B cell (primary cell): ENCODE data around the gene STK11. TPM values are rescaled to one million over a fixed set of nuclear protein-coding genes. Genes with fewer than 3 reads are reported as not detected.

ENCODE experiments used
- ATAC-seq: fragments of 200-7000 bp; cut with Tn5 transposase; one replicate; pipeline ENCODE4 v1.10.0; 2021; ENCODE audit warnings: low read depth, mild to moderate bottlenecking, moderate number of reproducible peaks, moderate library complexity
- CTCF ChIA-PET: fragments of 350-600 bp; sonication (Branson Sonifier 250); formaldehyde crosslinking; loops from one replicate; lab custom pipeline; 2021; ENCODE audit warnings: antibody characterized with exemption, inconsistent platforms; lab: Charles Lee
- POLR2A ChIA-PET: fragments of 350-600 bp; sonication (Branson Sonifier 250); formaldehyde crosslinking; loops from one replicate; lab custom pipeline; 2021; ENCODE audit warnings: antibody characterized with exemption; lab: Charles Lee
- DNase-seq: peaks from one replicate; pipeline ENCODE4 v3.0.0; 2013
- H2AFZ ChIP-seq: 2 replicates; pipeline ENCODE4 v1.6.1; 2012; ENCODE audit warnings: mild to moderate bottlenecking, low read depth, low read length; ENCODE audit not compliant: insufficient read depth, poor library complexity, severe bottlenecking
- H3K27ac ChIP-seq, 2 donors: 1 replicate in 1 of 2; 2 replicates in 1 of 2; pipeline ENCODE4 v1.5.1; 2012 to 2013; ENCODE audit warnings: low read length in 2 of 2, mild to moderate bottlenecking in 2 of 2, moderate library complexity in 1 of 2
- H3K27me3 ChIP-seq, 4 experiments: fragments of 200-600 bp in 1 of 4; sonication (generic) in 1 of 4; replicated peaks in 1 of 4; 1 replicate in 2 of 4; 2 replicates in 2 of 4; pipeline versions ENCODE4 v1.6.1 to v1.7.0; 2013 to 2016; ENCODE audit warnings: low read length in 3 of 4, mild to moderate bottlenecking in 2 of 4, mixed read lengths in 1 of 4, moderate library complexity in 1 of 4; ENCODE audit not compliant: insufficient read depth in 4 of 4, control insufficient read depth in 3 of 4; ENCODE audit errors: control extremely low read depth in 1 of 4
- H3K36me3 ChIP-seq, 2 experiments: replicated peaks in 1 of 2; 1 replicate in 1 of 2; 2 replicates in 1 of 2; pipeline versions ENCODE4 v1.6.1 to v1.7.1; 2013; ENCODE audit warnings: low read length in 1 of 2; ENCODE audit not compliant: insufficient read depth in 2 of 2, control insufficient read depth in 1 of 2; ENCODE audit errors: control extremely low read depth in 1 of 2, extremely low read depth in 1 of 2
- H3K4me1 ChIP-seq, 2 donors: fragments of 200-600 bp in 1 of 2; sonication (generic) in 1 of 2; 1 replicate in 1 of 2; 2 replicates in 1 of 2; pipeline versions ENCODE4 v1.5.1 to v1.6.1; 2013 to 2017; ENCODE audit warnings: low read length in 2 of 2; ENCODE audit not compliant: control insufficient read depth in 2 of 2, insufficient read depth in 2 of 2
- H3K4me2 ChIP-seq: replicated peaks from 2 replicates; pipeline ENCODE3; 2012; ENCODE audit warnings: mild to moderate bottlenecking, low read depth, low read length; ENCODE audit not compliant: poor library complexity, severe bottlenecking
- H3K4me3 ChIP-seq, 5 experiments: fragments of 200-600 bp in 1 of 5; sonication (generic) in 1 of 5; 1 replicate in 3 of 5; 2 replicates in 2 of 5; pipeline versions ENCODE4 v1.5.1 to v1.7.0; 2011 to 2016; ENCODE audit warnings: low read length in 4 of 5, mild to moderate bottlenecking in 4 of 5, low read depth in 2 of 5, control low read depth in 1 of 5, moderate library complexity in 1 of 5; ENCODE audit not compliant: insufficient read depth in 1 of 5; ENCODE audit errors: control extremely low read depth in 1 of 5, extremely low read depth in 1 of 5
- H3K79me2 ChIP-seq: fragments of 200-600 bp; sonication (generic); one replicate; pipeline ENCODE4 v1.6.0; 2016; ENCODE audit warnings: low read length; ENCODE audit not compliant: control insufficient read depth, insufficient read depth
- H3K9ac ChIP-seq: fragments of 200-600 bp; sonication (generic); 2 replicates; pipeline ENCODE4 v1.6.1; 2017; ENCODE audit warnings: mild to moderate bottlenecking, low read length, moderate library complexity
- H3K9me3 ChIP-seq, 3 donors: one replicate each; pipeline versions ENCODE4 v1.6.1 to v1.7.1; 2013; ENCODE audit warnings: low read length in 2 of 3; ENCODE audit not compliant: control insufficient read depth in 2 of 3, insufficient read depth in 1 of 3; ENCODE audit errors: control extremely low read depth in 1 of 3
- H4K20me1 ChIP-seq: 2 replicates; pipeline ENCODE4 v1.6.0; 2012; ENCODE audit warnings: mild to moderate bottlenecking, low read length; ENCODE audit not compliant: insufficient read depth, control insufficient read depth, poor library complexity, severe bottlenecking
- H3K27ac Mint-ChIP-seq: one replicate; pipeline ENCODE4 v1.8.0; 2021; ENCODE audit warnings: mixed read lengths
- H3K27me3 Mint-ChIP-seq: one replicate; pipeline ENCODE4 v1.8.0; 2021; ENCODE audit warnings: mixed read lengths
- H3K4me1 Mint-ChIP-seq: one replicate; pipeline ENCODE4 v1.8.0; 2021; ENCODE audit warnings: mixed read lengths
- H3K4me3 Mint-ChIP-seq: one replicate; pipeline ENCODE4 v1.8.0; 2021; ENCODE audit warnings: mixed read lengths
- H3K9me3 Mint-ChIP-seq: one replicate; pipeline ENCODE4 v1.8.0; 2022; ENCODE audit warnings: mixed read lengths; ENCODE audit not compliant: insufficient read depth
- EZH2 ChIP-seq: IDR thresholded peaks from 2 replicates; pipeline ENCODE4 v1.6.1; 2012; ENCODE audit warnings: borderline replicate concordance, low read depth, mild to moderate bottlenecking, moderate library complexity, low read length; ENCODE audit not compliant: insufficient read depth, poor library complexity, severe bottlenecking
- WGBS: methylation state at CpG from one replicate; pipeline ENCODE4 v1.1.5; 2013; ENCODE audit warnings: missing lambda C conversion rate; ENCODE audit not compliant: insufficient coverage; 5-methylcytosine and 5-hydroxymethylcytosine counted together
- intact Hi-C: fragments of 100-400 bp; cut with micrococcal nuclease; formaldehyde crosslinking; loops from one replicate; pipeline ENCODE4 v1.10.0; 2022
- polyA plus RNA-seq: library from polyadenylated mRNA; depleted of rRNA; stranded (reverse); fragments of >200 nt; gene quantifications from 2 replicates; pipeline ENCODE4 v1.2.3, GENCODE V29; 2012
- total RNA-seq, 2 donors: library from RNA; stranded (reverse); fragments of 120-200 nt in 1 of 2; gene quantifications; 1 replicate in 1 of 2; 2 replicates in 1 of 2; pipeline versions ENCODE4 v1.2.3 to v1.2.4, GENCODE V29; 2013 to 2022
- TF ChIP-seq, protein P1 (sequence below): fragments of 200-600 bp; IDR thresholded peaks from one replicate; pipeline ENCODE4 v1.8.0; 2022; ENCODE audit warnings: antibody characterized with exemption, mild to moderate bottlenecking

STK11 gene
- total and polyA plus RNA-seq, 2 donors (not counting 1 experiment from before 2014, with no cell fraction given): 87.9 to 89.9 TPM

DNA sequence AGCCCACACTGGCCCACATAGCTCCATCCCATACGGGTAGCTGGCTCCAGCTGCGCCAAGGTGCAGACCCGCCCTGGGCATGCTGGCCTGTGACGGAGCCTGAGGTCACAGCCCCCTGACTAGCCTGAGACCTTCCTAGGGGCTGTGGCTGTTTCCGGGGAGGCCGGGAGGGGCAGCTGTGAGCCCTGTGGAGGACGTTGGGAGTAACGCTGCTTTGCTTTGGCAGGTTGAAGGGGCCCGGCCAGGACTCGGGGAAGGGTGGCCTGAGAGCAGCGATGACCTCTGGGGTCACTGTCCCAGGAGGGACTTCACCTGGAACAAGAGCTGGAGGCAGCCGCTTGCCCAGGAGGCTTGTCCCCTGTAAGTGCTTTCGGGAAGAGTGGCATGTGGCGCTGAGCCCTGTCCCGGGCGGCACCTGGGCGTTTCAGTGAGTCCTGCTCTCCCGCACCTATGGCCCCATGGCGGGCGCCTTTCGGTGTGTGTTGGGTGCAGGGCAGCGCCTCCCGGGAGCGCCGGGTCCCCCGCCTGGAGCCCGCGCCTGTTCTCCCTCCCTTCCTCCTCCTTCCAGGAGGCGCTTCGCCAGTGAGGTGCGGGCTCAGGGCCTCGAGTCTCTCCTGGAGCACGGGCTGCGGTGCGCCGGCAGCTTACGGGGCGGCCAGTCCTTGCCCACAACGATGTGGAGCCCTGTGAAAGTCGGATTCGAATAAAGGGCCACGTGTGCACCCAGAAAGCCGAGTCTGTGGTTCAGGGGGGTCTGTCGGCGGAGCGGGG is 68.7 kb downstream of the STK11 start:
- Histone ChIP-seq H3K27me3 (no peaks in the 10 kb centered on the region), H3K27ac (peak overlapping the region; percentile 73 to 97), H2AFZ (no peak overlapping the region), H3K4me1 (peaks cover 44 to 67% of the 10 kb centered on the region in 2 donors), H3K9ac (peak overlapping the region; percentile 89), H3K79me2 (peaks cover 76% of the 10 kb centered on the region), H3K9me3 (no peaks in the 10 kb centered on the region), H3K36me3 (peaks cover 9 to 58% of the 10 kb centered on the region in 2 experiments), H3K4me2 (peak overlapping the region; percentile 100), H3K4me3 (peak overlapping the region in 2 of 5 experiments; percentile 40 to 70), H4K20me1 (peaks cover 80% of the 10 kb centered on the region)
- H3K4me3 Mint-ChIP-seq: peak overlapping the region; percentile 61
- intact Hi-C loops: no loop called here
- POLR2A ChIA-PET: interaction anchor here (0.6 to 2.3 kb wide), 7 partner anchors 8 to 1027 kb away, joined by 3 to 14 read pairs (median 5); no protein-coding TSS in a partner anchor
- DNase-seq (peak; percentile 50), ATAC-seq (no peak)
- peaks cover 49% of the 10 kb centered on the region for H3K4me1 Mint-ChIP-seq
- CTCF ChIA-PET: interaction anchor here (0.8 to 6.1 kb wide), 4 partner anchors 21 to 33 kb away, joined by 3 to 51 read pairs (median 3); no protein-coding TSS in a partner anchor
- H3K9me3 Mint-ChIP-seq: no peaks in the 10 kb centered on the region
- no peaks in the 10 kb centered on the region for H3K27me3 Mint-ChIP-seq
- 94% methylated on average over 38 of the region's 46 CpGs for WGBS
- TF ChIP-seq EZH2: no peak
- TF ChIP-seq, protein P1, sequence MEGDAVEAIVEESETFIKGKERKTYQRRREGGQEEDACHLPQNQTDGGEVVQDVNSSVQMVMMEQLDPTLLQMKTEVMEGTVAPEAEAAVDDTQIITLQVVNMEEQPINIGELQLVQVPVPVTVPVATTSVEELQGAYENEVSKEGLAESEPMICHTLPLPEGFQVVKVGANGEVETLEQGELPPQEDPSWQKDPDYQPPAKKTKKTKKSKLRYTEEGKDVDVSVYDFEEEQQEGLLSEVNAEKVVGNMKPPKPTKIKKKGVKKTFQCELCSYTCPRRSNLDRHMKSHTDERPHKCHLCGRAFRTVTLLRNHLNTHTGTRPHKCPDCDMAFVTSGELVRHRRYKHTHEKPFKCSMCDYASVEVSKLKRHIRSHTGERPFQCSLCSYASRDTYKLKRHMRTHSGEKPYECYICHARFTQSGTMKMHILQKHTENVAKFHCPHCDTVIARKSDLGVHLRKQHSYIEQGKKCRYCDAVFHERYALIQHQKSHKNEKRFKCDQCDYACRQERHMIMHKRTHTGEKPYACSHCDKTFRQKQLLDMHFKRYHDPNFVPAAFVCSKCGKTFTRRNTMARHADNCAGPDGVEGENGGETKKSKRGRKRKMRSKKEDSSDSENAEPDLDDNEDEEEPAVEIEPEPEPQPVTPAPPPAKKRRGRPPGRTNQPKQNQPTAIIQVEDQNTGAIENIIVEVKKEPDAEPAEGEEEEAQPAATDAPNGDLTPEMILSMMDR: no peak
- H3K27ac Mint-ChIP-seq: peak overlapping the region; percentile 63
